GM18520 (cell line): Measurements from ENCODE around the gene FKBP8.
"Not testable (repeated sequence)": the region's sequence is repeated elsewhere in the genome, so short reads cannot be mapped to it uniquely, and the experiment has no call there.

Experiments used
- ATAC-seq: cut with Tn5 transposase; IDR thresholded peaks from one replicate; pipeline ENCODE4 v1.9.1; 2021; ENCODE audit not compliant: unreplicated experiment

Gene FKBP8

GRCh38 chr19:18559685-18560084 is 16.3 kb upstream of the FKBP8 start:
- no peak for ATAC-seq

- no peak for ATAC-seq
These were observed 15.2 kb upstream of the FKBP8 start for GRCh38 chr19:18558604-18559003.

- ATAC-seq: no peak
These were observed 14.8 kb upstream of the FKBP8 start for GRCh38 chr19:18558202-18558555.

GRCh38 chr19:18557411-18558201 is 14.2 kb upstream of the FKBP8 start, which contains the start of gene KXD1:
Gene KXD1 (plus strand): TSS chr19:18557870. CDS start chr19:18562057, 4,187 bp downstream.
- ATAC-seq: peak; percentile 96

GRCh38 chr19:18551631-18552030 is 8.3 kb upstream of the FKBP8 start:
- no peak for ATAC-seq

GRCh38 chr19:18543814-18544475 is 572 bp upstream of the FKBP8 start:
- peak; percentile 43 for ATAC-seq

- ATAC-seq: no peak
These were observed 1.1 kb downstream of the FKBP8 start for GRCh38 chr19:18541992-18542940.

- ATAC-seq: no peak
These were observed 1.9 kb downstream of the FKBP8 start for GRCh38 chr19:18541258-18541991.

- not testable (repeated sequence) for ATAC-seq
These were observed 3.2 kb downstream of the FKBP8 start for GRCh38 chr19:18540200-18540599.

GRCh38 chr19:18539372-18539771 is 4.0 kb downstream of the FKBP8 start:
- no peak for ATAC-seq

GRCh38 chr19:18538115-18538514 is 5.3 kb downstream of the FKBP8 start:
- no peak for ATAC-seq

GRCh38 chr19:18537431-18537830 is 5.9 kb downstream of the FKBP8 start:
- no peak for ATAC-seq

GRCh38 chr19:18536475-18536874 is 6.9 kb downstream of the FKBP8 start:
- no peak for ATAC-seq

- ATAC-seq: no peak
These were observed 10.3 kb downstream of the FKBP8 start for GRCh38 chr19:18533058-18533457.

GRCh38 chr19:18532168-18532890 is 11.0 kb downstream of the FKBP8 start:
- ATAC-seq: no peak

GRCh38 chr19:18531485-18531884 is 11.9 kb downstream of the FKBP8 start:
- no peak for ATAC-seq

- ATAC-seq: no peak
These were observed 13.6 kb downstream of the FKBP8 start for GRCh38 chr19:18529782-18530181.

GRCh38 chr19:18526316-18526715 is 17.1 kb downstream of the FKBP8 start:
- ATAC-seq: no peak

- no peak for ATAC-seq
These were observed 19.5 kb downstream of the FKBP8 start for GRCh38 chr19:18523841-18524240.

- not testable (repeated sequence) for ATAC-seq
These were observed 20.4 kb downstream of the FKBP8 start for GRCh38 chr19:18522862-18523440.
